GM21381 (cell line): ENCODE results near the gene GRIN3A.

Experiments used
- ATAC-seq: cut with Tn5 transposase; IDR thresholded peaks from one replicate; pipeline ENCODE4 v1.9.1; 2021; ENCODE audit warnings: mild to moderate bottlenecking, moderate library complexity; ENCODE audit not compliant: unreplicated experiment

The GRIN3A gene

DNA sequence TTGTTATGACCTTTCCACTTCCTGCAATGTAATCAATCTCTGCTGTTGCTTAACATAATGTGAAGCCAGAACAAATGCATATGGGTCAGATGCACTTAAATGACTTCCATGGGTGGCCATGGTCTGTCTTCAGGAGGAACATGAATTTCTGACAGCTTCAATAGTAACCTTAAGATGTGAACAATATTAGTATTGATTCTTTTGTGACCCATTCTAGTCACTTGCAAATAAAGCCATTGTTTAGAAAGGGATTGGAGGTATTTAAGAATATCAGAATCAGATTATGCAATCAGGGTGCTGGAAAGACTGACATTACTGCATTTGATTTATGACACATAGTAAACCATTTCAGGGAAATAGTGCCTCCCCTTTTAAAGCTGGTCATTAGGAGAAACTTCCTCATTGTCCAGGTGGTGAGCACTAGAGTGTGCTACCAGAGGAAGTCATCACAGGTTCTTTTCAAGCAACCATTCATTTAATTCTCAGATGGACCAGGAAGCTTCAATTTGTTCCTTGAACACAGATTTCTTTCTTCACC, 32.1 kb downstream of the GRIN3A start:
- no peak for ATAC-seq

GRCh38 chr9:101705135-101705661, 33.2 kb downstream of the GRIN3A start:
- ATAC-seq: no peak

GRCh38 chr9:101702257-101702656, 36.2 kb downstream of the GRIN3A start:
- ATAC-seq: no peak

- no peak for ATAC-seq
Measured at GRCh38 chr9:101693546-101694336, 44.7 kb downstream of the GRIN3A start.

- ATAC-seq: no peak
Measured at GRCh38 chr9:101691657-101692056, 46.8 kb downstream of the GRIN3A start.

DNA sequence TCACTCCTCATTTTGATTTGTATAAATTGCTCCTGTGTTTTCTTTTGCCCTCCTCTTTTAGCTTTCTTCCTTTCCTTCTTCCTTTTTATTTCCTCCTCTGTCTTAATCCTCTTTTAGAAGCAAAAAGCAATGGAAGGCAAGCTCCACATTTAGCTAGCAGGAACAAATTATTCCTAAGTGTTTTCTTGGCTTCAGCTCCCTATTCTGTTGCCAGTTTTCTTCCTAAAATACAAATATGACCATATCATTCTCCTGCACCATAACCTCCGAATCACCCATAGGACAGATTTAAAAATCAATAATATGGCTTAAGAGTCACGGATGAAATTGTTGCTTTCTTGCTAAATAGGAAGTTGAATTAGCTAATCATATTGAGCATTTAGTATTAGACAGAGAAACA, 49.4 kb downstream of the GRIN3A start:
- ATAC-seq: no peak

- no peak for ATAC-seq
Measured at GRCh38 chr9:101684665-101685064, 53.8 kb downstream of the GRIN3A start.

DNA sequence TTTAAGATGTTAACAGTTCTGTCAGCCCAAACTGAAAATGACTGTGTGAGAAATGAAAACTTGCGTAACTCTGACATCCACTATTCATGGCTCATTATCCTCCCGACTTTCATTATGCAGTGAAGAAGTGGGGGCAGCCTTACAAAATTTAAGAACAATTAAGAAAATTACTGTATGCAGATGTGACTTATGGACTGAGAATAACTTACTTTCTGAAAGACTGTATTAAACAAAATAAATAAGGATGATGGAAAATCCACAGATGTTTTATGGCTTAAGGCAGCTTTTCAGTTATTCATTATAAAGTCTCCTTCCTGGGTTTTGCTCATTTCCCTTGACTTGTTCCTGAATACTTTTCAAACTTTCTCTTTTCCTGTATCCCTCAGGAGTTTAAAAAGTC, 55.2 kb downstream of the GRIN3A start:
- ATAC-seq: no peak

GRCh38 chr9:101677861-101678260, 60.6 kb downstream of the GRIN3A start:
- ATAC-seq: no peak

GRCh38 chr9:101675341-101675740, 63.1 kb downstream of the GRIN3A start:
- no peak for ATAC-seq

DNA sequence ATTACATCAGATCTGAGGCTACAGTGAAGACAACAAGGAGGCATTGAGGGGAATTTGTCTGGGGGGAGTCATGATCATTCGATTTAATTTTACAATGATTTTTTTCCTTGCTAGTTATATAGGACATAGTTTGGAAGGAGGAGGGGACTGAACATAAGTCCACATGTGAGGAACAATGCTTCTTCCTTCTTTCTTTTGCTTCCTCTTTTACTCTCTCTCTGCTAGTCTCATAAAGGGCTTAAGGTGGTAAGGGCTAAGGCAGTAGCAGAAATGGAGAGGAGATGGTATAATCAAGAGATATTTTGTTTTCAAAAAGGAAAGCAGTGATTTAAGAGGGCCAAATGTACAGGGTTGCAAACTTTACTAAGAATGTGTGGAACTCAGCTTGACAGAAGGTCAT, 64.3 kb downstream of the GRIN3A start:
- ATAC-seq: no peak

GRCh38 chr9:101673642-101674041, 64.8 kb downstream of the GRIN3A start:
- no peak for ATAC-seq

- ATAC-seq: no peak
Measured at GRCh38 chr9:101671567-101671966, 66.9 kb downstream of the GRIN3A start.

DNA sequence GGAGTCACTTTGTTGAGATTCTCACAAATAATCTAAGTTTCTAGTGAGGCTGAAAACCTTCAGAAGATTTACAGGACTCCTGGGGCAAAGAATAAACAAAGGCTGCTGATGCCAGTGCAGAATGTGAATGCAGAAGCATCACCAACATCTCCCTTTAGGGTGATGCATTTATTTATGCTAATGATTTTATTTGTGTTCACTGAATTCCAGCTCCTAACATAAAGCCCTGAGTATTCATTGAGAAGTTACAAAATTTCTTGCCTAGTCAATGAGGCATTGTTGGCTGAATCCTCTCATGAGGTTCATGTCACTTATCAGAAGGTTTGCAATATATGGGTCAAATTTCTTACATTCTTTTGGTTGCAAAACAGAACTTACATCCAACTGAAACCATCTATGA, 70.0 kb downstream of the GRIN3A start:
- no peak for ATAC-seq

GRCh38 chr9:101664453-101664852, 74.0 kb downstream of the GRIN3A start:
- no peak for ATAC-seq

GRCh38 chr9:101652601-101653175, 85.8 kb downstream of the GRIN3A start:
- ATAC-seq: no peak

DNA sequence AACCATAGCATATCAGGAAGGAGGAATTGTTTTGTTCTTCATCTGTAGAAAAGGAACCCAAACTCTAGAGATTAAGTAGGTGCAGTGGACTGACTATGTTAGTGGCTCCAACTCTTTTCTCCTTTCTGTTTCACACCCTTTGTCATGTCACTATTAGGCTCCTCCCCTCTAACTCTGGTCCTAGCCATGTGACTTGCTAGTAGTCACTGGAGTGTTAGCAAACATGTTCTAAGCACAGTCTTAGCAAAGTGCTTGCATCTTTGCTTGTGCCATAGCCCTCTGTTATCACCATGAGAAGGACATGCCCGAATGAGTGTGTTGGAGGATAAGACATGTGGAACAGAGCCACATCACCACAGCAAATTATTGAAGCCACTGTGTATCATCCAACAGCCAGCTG, 88.3 kb downstream of the GRIN3A start:
- ATAC-seq: no peak

DNA sequence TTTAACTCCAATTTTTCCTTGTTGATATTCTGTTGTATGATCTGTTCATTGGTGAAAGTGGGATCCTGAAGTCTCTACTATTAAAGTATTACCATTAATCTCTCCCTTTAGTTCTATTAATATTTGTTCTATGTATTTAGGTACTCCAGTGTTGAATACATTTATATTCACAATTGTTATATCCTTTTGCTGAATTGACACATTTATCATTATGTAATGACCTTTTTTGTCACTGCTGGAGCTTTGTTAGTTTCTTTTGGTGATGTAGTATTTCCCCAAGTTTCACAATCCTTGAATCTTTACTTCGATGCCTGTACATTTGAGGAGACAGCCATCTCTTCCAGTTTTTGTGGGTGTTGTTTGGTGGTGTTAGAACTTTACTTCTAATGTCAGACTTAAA, 90.0 kb downstream of the GRIN3A start:
- ATAC-seq: no peak

GRCh38 chr9:101639785-101640665, 98.4 kb downstream of the GRIN3A start:
- no peak for ATAC-seq

DNA sequence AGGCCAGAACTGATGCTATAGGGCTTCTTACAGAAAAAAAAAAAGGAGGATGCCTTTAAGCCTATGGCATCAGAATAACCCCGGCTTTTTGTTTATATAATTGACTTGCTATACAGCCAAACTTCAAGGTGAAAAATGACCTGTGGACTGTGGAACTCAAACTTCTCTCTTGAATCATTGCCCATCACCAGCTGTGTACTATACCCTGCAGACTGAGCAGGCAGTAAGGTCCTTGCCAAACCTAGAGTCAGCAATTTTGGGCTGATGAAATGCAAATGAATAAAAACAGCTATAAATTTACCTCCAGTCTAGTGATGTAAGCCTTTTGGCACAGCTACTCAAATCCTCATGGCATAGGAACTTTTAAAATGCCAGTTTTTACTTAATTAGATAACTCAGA, 99.1 kb downstream of the GRIN3A start:
- no peak for ATAC-seq

GRCh38 chr9:101636247-101636646, 102.2 kb downstream of the GRIN3A start:
- no peak for ATAC-seq
